GM13976 (cell line): ENCODE data around the gene FOCAD.

Experiments
- DNase-seq: peaks from one replicate; pipeline ENCODE4 v3.0.0; 2012; ENCODE audit warnings: low spot score
- in situ Hi-C: fragments of 300-500 bp; cut with MboI; formaldehyde crosslinking; loops from one replicate; pipeline ENCODE4 v1.12.0; 2022; ENCODE audit warnings: low sequenced_read_pairs, mixed read lengths, inconsistent platforms; ENCODE audit not compliant: unreplicated experiment
- TF ChIP-seq, protein P1 (sequence below): IDR thresholded peaks from 2 replicates; pipeline ENCODE4 v1.5.1; 2012; ENCODE audit warnings: borderline replicate concordance, mild to moderate bottlenecking; ENCODE audit not compliant: insufficient read depth; ENCODE audit errors: extremely low read depth, missing control alignments, control extremely low read depth

FOCAD gene

DNA sequence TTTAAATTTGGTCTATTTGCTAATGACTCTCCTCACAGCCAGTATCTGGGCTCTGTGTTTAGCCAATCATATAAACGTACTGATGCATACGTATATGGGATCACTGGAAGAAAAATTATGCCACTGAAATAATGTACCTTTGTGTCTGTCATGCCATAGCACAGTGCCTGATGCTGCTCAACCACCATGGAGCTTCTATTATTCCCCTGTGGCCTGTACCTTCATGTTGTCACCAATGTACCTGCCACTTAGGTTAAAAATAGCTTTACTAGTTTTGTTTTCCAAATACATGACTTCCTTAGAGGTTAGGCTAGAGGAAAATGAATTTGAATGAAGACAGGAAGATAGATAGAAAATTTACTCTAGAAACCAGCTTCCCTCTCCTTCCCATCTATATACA is 312.8 kb downstream of the FOCAD start:
- in situ Hi-C loops: no loop called here
- TF ChIP-seq, protein P1, sequence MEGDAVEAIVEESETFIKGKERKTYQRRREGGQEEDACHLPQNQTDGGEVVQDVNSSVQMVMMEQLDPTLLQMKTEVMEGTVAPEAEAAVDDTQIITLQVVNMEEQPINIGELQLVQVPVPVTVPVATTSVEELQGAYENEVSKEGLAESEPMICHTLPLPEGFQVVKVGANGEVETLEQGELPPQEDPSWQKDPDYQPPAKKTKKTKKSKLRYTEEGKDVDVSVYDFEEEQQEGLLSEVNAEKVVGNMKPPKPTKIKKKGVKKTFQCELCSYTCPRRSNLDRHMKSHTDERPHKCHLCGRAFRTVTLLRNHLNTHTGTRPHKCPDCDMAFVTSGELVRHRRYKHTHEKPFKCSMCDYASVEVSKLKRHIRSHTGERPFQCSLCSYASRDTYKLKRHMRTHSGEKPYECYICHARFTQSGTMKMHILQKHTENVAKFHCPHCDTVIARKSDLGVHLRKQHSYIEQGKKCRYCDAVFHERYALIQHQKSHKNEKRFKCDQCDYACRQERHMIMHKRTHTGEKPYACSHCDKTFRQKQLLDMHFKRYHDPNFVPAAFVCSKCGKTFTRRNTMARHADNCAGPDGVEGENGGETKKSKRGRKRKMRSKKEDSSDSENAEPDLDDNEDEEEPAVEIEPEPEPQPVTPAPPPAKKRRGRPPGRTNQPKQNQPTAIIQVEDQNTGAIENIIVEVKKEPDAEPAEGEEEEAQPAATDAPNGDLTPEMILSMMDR: no peak
- DNase-seq: no peak

DNA sequence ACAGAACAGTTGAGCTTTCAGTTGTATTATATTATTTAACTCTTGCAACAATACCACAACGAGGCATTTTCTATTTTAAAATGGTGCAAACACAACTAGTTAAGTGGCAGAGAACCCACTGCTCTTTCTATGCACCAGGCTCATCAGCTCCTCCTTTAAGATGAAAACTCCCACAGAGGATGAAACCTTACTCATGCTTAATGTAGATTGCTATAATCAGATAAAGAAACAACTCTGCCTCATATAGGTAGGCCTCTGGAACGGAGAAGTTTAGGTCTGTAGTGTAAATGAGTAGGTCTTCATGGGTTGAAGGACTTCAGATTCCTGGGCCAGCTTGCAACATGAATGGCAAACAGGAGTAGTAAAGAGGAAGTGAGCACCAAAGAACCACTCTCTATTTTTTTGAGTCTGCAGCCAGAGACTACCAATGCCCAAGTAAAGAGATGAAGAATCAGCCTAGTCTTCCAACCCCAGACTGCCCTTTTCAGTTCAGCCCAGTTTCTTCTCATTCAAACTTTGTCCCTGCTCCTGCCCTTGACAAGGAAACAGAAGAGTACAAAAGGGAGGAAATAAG is 313.5 kb downstream of the FOCAD start:
- TF ChIP-seq, protein P1: no peak
- in situ Hi-C loops: no loop called here
- no peak for DNase-seq

DNA sequence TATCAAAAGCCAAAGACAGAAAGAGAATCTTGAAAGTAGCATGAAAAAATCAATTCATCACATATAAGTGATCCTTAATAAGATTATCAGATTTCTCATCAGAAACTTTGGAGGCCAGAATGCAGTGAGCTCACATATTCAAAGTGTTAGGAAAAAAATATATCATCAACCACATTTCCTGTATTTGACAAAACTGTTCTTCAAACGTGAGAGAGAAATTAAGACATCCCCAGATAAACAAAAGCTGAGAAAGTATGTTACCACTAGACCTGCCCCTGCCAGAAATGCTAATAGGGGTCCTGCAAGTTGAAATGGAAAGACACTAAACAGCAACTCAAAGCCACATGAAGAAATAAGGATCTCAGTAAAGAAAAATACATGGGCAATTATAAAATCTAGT is 317.5 kb downstream of the FOCAD start:
- in situ Hi-C loops: no loop called here
- TF ChIP-seq, protein P1: no peak
- no peak for DNase-seq

GRCh38 chr9:21002040-21002439 is 318.0 kb downstream of the FOCAD start:
- no peak for DNase-seq
- TF ChIP-seq, protein P1: no peak

DNA sequence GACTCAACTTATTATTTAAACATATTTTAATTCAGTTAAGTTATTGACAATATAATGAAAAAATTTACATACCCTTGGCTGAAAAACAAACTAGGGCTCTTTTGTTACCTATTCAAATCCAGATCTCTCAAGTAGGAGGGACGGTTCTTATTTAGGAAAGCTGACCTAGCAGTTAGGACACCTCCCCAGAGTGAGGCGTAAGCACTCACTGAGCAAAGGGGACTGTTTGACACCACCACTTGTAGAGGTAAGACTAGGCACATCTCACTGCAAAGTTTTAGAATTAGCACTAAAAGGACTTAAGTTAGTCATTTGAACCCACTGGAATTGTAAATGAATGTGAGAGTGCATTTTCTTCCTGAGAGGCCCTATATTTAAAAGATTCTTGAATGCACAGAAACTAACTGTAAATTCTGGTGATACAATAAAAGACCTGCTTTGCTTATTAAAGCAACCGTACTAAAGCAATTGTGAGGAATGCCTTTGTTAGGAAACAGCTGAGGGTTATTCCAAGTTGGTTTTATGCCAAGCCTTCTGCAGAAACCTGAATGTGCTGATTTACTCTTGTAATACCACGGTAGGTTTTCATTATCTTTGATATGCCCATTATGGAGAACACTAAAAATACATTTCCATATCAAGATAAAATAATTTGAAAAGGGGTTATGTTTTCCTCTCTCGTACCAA is 331.2 kb downstream of the FOCAD start:
- in situ Hi-C loops: no loop called here
- TF ChIP-seq, protein P1: no peak
- no peak for DNase-seq

More at GRCh38 chr9:21002040-21002439, 318.0 kb downstream of the FOCAD start:
- in situ Hi-C loops: no loop called here

DNA sequence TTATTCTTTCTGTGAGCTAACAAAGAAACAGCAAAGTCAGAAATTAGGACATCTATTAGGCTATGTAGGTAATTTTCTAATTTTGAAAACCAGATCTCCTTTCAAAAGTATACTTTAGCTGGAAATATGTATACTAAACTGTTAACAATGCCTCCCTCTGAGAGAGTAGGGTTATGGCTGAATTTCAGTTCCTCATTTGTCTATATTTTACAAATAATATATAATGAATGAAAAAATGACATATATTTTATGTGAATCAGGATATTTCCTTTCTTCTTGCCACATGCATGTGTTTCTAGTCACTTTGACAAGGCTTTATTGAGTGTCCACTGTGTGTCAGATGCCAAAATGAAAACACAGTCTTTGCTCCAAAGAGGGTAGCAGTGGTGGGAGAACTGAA is 331.9 kb downstream of the FOCAD start:
- no peak for DNase-seq
- in situ Hi-C loops: no loop called here
- TF ChIP-seq, protein P1: no peak
